Neural progenitor cell (in vitro differentiated cells): ENCODE data around the gene EEF1G.

Experiments used
- EZH2 ChIP-seq: fragments of 200-600 bp; sonication (generic); IDR thresholded peaks from 2 replicates; pipeline ENCODE4 v1.6.1; 2017; ENCODE audit warnings: antibody characterized with exemption, mild to moderate bottlenecking, moderate library complexity
- EZH2phosphoT487 ChIP-seq: fragments of 200-600 bp; sonication (generic); IDR thresholded peaks from 2 replicates; pipeline ENCODE4 v1.6.1; 2017; ENCODE audit warnings: antibody characterized with exemption
- TF ChIP-seq, protein P1 (sequence below): fragments of 200-600 bp; sonication (generic); IDR thresholded peaks from 2 replicates; pipeline ENCODE4 v1.5.1; 2017; ENCODE audit warnings: antibody characterized with exemption, mild to moderate bottlenecking

DNA sequence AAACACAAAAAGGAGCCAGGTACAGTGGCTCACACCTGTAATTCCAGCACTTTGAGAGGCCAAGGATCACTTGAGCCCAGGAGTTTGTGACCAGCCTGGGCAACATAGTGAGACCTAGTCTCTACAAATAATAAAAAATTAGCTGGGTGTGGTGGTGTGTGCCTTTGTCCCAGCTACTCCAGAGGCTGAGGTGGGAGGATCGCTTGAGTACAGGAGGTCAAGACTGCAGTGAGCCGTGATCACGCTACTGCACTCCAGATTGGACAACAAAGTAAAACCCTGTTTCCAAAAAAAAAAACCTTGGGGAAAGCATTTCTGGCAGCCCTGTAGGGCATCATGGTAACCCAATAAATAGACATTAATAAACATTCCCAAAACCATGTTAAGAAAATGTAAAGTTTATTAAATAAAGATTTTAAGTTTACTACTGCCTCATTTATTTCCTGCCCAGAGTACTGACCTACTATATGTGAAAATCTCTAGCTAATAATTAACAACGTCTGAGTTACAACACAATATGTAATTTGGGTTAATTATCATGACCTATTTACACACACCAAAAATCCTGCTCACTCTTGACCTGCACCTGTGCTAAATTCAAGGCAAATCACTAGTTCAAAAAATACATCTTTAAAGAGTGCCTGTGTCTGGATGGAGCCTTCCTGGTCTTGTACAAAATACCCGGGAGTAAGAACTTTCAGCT is 8.4 kb downstream of the EEF1G start:
- TF ChIP-seq, protein P1, sequence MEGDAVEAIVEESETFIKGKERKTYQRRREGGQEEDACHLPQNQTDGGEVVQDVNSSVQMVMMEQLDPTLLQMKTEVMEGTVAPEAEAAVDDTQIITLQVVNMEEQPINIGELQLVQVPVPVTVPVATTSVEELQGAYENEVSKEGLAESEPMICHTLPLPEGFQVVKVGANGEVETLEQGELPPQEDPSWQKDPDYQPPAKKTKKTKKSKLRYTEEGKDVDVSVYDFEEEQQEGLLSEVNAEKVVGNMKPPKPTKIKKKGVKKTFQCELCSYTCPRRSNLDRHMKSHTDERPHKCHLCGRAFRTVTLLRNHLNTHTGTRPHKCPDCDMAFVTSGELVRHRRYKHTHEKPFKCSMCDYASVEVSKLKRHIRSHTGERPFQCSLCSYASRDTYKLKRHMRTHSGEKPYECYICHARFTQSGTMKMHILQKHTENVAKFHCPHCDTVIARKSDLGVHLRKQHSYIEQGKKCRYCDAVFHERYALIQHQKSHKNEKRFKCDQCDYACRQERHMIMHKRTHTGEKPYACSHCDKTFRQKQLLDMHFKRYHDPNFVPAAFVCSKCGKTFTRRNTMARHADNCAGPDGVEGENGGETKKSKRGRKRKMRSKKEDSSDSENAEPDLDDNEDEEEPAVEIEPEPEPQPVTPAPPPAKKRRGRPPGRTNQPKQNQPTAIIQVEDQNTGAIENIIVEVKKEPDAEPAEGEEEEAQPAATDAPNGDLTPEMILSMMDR, result no peak
- TF ChIP-seq EZH2 (no peak), EZH2phosphoT487 (no peak)
